ENCODE measurements around the gene ADGRA1.

ADGRA1 gene

GRCh38 chr10:133087679-133088178 is at the start of gene ADGRA1:
Gene ADGRA1, plus strand, starts transcription at chr10:133087924. Its CDS starts 986 bp downstream, at chr10:133088910.
- no peaks in the 10 kb centered on the region for H3K9me3 Mint-ChIP-seq
- no peak within 1 kb of the TSS for H3K27ac Mint-ChIP-seq
- H3K36me3 Mint-ChIP-seq: no peaks in the 10 kb centered on the region
- no peak within 1 kb of the TSS for H3K4me3 Mint-ChIP-seq
- peaks cover 4% of the 10 kb centered on the region for H3K4me1 Mint-ChIP-seq
- peaks cover 14% of the 10 kb centered on the region for H3K27me3 Mint-ChIP-seq

GRCh38 chr10:133038036-133038823 is 49.5 kb upstream of the ADGRA1 start:
- no peak overlapping the region for H3K4me3 Mint-ChIP-seq
- H3K9me3 Mint-ChIP-seq: no peaks in the 10 kb centered on the region
- no peak overlapping the region for H3K27ac Mint-ChIP-seq
- peaks cover 3% of the 10 kb centered on the region for H3K27me3 Mint-ChIP-seq
- no peaks in the 10 kb centered on the region for H3K4me1 Mint-ChIP-seq
- no peaks in the 10 kb centered on the region for H3K36me3 Mint-ChIP-seq

GRCh38 chr10:133039107-133039802 is 48.5 kb upstream of the ADGRA1 start:
- peaks cover 3% of the 10 kb centered on the region for H3K27me3 Mint-ChIP-seq
- no peaks in the 10 kb centered on the region for H3K4me1 Mint-ChIP-seq
- no peaks in the 10 kb centered on the region for H3K9me3 Mint-ChIP-seq
- no peak overlapping the region for H3K27ac Mint-ChIP-seq
- no peaks in the 10 kb centered on the region for H3K36me3 Mint-ChIP-seq
- no peak overlapping the region for H3K4me3 Mint-ChIP-seq

GRCh38 chr10:133039803-133040165 is 47.9 kb upstream of the ADGRA1 start:
- no peaks in the 10 kb centered on the region for H3K36me3 Mint-ChIP-seq
- no peak overlapping the region for H3K4me3 Mint-ChIP-seq
- peaks cover 3% of the 10 kb centered on the region for H3K27me3 Mint-ChIP-seq
- H3K4me1 Mint-ChIP-seq: no peaks in the 10 kb centered on the region
- no peaks in the 10 kb centered on the region for H3K9me3 Mint-ChIP-seq
- no peak overlapping the region for H3K27ac Mint-ChIP-seq

- Mint-ChIP-seq H3K4me1 (no peaks in the 10 kb centered on the region), H3K36me3 (no peaks in the 10 kb centered on the region), H3K4me3 (no peak overlapping the region), H3K27ac (no peak overlapping the region), H3K9me3 (no peaks in the 10 kb centered on the region), H3K27me3 (peaks cover 3% of the 10 kb centered on the region)
These were observed 47.5 kb upstream of the ADGRA1 start for GRCh38 chr10:133040198-133040597.

GRCh38 chr10:133041101-133041500 is 46.6 kb upstream of the ADGRA1 start:
- H3K9me3 Mint-ChIP-seq: no peaks in the 10 kb centered on the region
- no peaks in the 10 kb centered on the region for H3K36me3 Mint-ChIP-seq
- H3K4me1 Mint-ChIP-seq: no peaks in the 10 kb centered on the region
- H3K4me3 Mint-ChIP-seq: no peak overlapping the region
- peaks cover 3% of the 10 kb centered on the region for H3K27me3 Mint-ChIP-seq
- no peak overlapping the region for H3K27ac Mint-ChIP-seq

- H3K27me3 Mint-ChIP-seq: peaks cover 3% of the 10 kb centered on the region
- H3K27ac Mint-ChIP-seq: no peak overlapping the region
- no peaks in the 10 kb centered on the region for H3K36me3 Mint-ChIP-seq
- H3K4me1 Mint-ChIP-seq: no peaks in the 10 kb centered on the region
- no peaks in the 10 kb centered on the region for H3K9me3 Mint-ChIP-seq
- no peak overlapping the region for H3K4me3 Mint-ChIP-seq
These were observed 45.7 kb upstream of the ADGRA1 start for GRCh38 chr10:133042061-133042460.

GRCh38 chr10:133042816-133043215 is 44.9 kb upstream of the ADGRA1 start:
- Mint-ChIP-seq H3K27ac (no peak overlapping the region), H3K4me3 (no peak overlapping the region)

GRCh38 chr10:133043541-133044225 is 44.0 kb upstream of the ADGRA1 start:
- peaks cover 5% of the 10 kb centered on the region for H3K27me3 Mint-ChIP-seq
- H3K4me3 Mint-ChIP-seq: no peak overlapping the region
- H3K4me1 Mint-ChIP-seq: no peaks in the 10 kb centered on the region
- no peaks in the 10 kb centered on the region for H3K36me3 Mint-ChIP-seq
- H3K9me3 Mint-ChIP-seq: no peaks in the 10 kb centered on the region
- no peak overlapping the region for H3K27ac Mint-ChIP-seq

More at GRCh38 chr10:133042816-133043215, 44.9 kb upstream of the ADGRA1 start:
- no peaks in the 10 kb centered on the region for H3K9me3 Mint-ChIP-seq
- H3K36me3 Mint-ChIP-seq: no peaks in the 10 kb centered on the region
- peaks cover 3% of the 10 kb centered on the region for H3K27me3 Mint-ChIP-seq
- no peaks in the 10 kb centered on the region for H3K4me1 Mint-ChIP-seq

GRCh38 chr10:133044401-133044811 is 43.3 kb upstream of the ADGRA1 start:
- H3K27ac Mint-ChIP-seq: no peak overlapping the region
- peaks cover 5% of the 10 kb centered on the region for H3K27me3 Mint-ChIP-seq
- no peaks in the 10 kb centered on the region for H3K9me3 Mint-ChIP-seq
- H3K4me3 Mint-ChIP-seq: no peak overlapping the region
- no peaks in the 10 kb centered on the region for H3K4me1 Mint-ChIP-seq
- H3K36me3 Mint-ChIP-seq: no peaks in the 10 kb centered on the region

GRCh38 chr10:133045556-133046389 is 42.0 kb upstream of the ADGRA1 start:
- H3K36me3 Mint-ChIP-seq: no peaks in the 10 kb centered on the region
- H3K4me3 Mint-ChIP-seq: no peak overlapping the region
- no peaks in the 10 kb centered on the region for H3K9me3 Mint-ChIP-seq
- no peaks in the 10 kb centered on the region for H3K4me1 Mint-ChIP-seq
- no peak overlapping the region for H3K27ac Mint-ChIP-seq
- H3K27me3 Mint-ChIP-seq: peaks cover 5% of the 10 kb centered on the region

- Mint-ChIP-seq H3K27ac (no peak overlapping the region), H3K27me3 (peaks cover 4% of the 10 kb centered on the region), H3K9me3 (no peaks in the 10 kb centered on the region), H3K4me3 (no peak overlapping the region), H3K36me3 (no peaks in the 10 kb centered on the region), H3K4me1 (no peaks in the 10 kb centered on the region)
These were observed 41.3 kb upstream of the ADGRA1 start for GRCh38 chr10:133046390-133046765.

- no peaks in the 10 kb centered on the region for H3K36me3 Mint-ChIP-seq
- H3K4me1 Mint-ChIP-seq: no peaks in the 10 kb centered on the region
- no peak overlapping the region for H3K27ac Mint-ChIP-seq
- no peak overlapping the region for H3K4me3 Mint-ChIP-seq
- H3K27me3 Mint-ChIP-seq: peaks cover 4% of the 10 kb centered on the region
- H3K9me3 Mint-ChIP-seq: no peaks in the 10 kb centered on the region
These were observed 40.1 kb upstream of the ADGRA1 start for GRCh38 chr10:133047526-133048123.

GRCh38 chr10:133048266-133048665 is 39.5 kb upstream of the ADGRA1 start:
- no peak overlapping the region for H3K27ac Mint-ChIP-seq
- no peak overlapping the region for H3K4me3 Mint-ChIP-seq
- no peaks in the 10 kb centered on the region for H3K36me3 Mint-ChIP-seq
- no peaks in the 10 kb centered on the region for H3K4me1 Mint-ChIP-seq
- no peaks in the 10 kb centered on the region for H3K9me3 Mint-ChIP-seq
- peaks cover 4% of the 10 kb centered on the region for H3K27me3 Mint-ChIP-seq

- no peaks in the 10 kb centered on the region for H3K36me3 Mint-ChIP-seq
- H3K27me3 Mint-ChIP-seq: peaks cover 4% of the 10 kb centered on the region
These were observed 38.8 kb upstream of the ADGRA1 start for GRCh38 chr10:133048926-133049325.

More at GRCh38 chr10:133048926-133049325, 38.8 kb upstream of the ADGRA1 start:
- Mint-ChIP-seq H3K9me3 (no peaks in the 10 kb centered on the region), H3K27ac (no peak overlapping the region), H3K4me1 (no peaks in the 10 kb centered on the region), H3K4me3 (no peak overlapping the region)
